Testis (tissue), 3 donors: ENCODE measurements around the gene CD69. TPM values are rescaled to one million over a fixed set of nuclear protein-coding genes. Genes with fewer than 3 reads are reported as not detected.

ENCODE experiments used
- DNase-seq: peaks from one replicate; pipeline ENCODE4 v3.0.0-alpha.2; 2019
- H3K27ac ChIP-seq, 2 donors: fragments of 200-600 bp; sonication (generic); one replicate each; pipeline ENCODE4 v1.5.1; 2019
- H3K27me3 ChIP-seq: fragments of 200-600 bp; sonication (generic); one replicate; pipeline ENCODE4 v1.5.1; 2019
- H3K36me3 ChIP-seq: fragments of 200-600 bp; sonication (generic); one replicate; pipeline ENCODE4 v1.5.1; 2017; ENCODE audit warnings: low read depth; ENCODE audit errors: missing control alignments
- H3K4me1 ChIP-seq: fragments of 200-600 bp; sonication (generic); one replicate; pipeline ENCODE4 v1.5.1; 2019
- H3K4me3 ChIP-seq, 2 donors: fragments of 200-600 bp; sonication (generic); one replicate each; pipeline ENCODE4 v1.5.1; 2017 to 2019
- H3K9me3 ChIP-seq: fragments of 200-600 bp; sonication (generic); one replicate; pipeline ENCODE4 v1.5.1; 2017
- CTCF ChIP-seq, 3 experiments: fragments of 450-650 bp in 2 of 3; fragments of 200-600 bp in 1 of 3; sonication (generic) in 1 of 3; IDR thresholded peaks; one replicate each; pipeline ENCODE4 v1.5.1; 2016 to 2019; ENCODE audit warnings: antibody characterized with exemption in 3 of 3, mild to moderate bottlenecking in 2 of 3, moderate library complexity in 1 of 3
- POLR2A ChIP-seq: fragments of 450-650 bp; IDR thresholded peaks from one replicate; pipeline ENCODE4 v1.6.1; 2017; ENCODE audit warnings: antibody characterized with exemption, mild to moderate bottlenecking, moderate library complexity
- WGBS, 2 donors: methylation state at CpG; one replicate each; pipeline ENCODE4 v1.1.5; 2018; 5-methylcytosine and 5-hydroxymethylcytosine counted together
- intact Hi-C: fragments of 100-400 bp; cut with DNase I; formaldehyde crosslinking; loops from one replicate; pipeline ENCODE4 v1.15.1; 2023; ENCODE audit warnings: low total_unique reads
- polyA plus RNA-seq: library from polyadenylated mRNA; stranded (reverse); fragments of 350-450 nt; fragmentation: Illumina TruSeq; extraction: RNeasy Lipid Tissue Mini Kit (QIAGEN cat#74804); gene quantifications from one replicate; pipeline ENCODE4 v1.2.3, GENCODE V29; 2014; ENCODE audit warnings: low read depth, low replicate concordance; ENCODE audit not compliant: insufficient read depth
- total RNA-seq, 2 donors: library from RNA; depleted of rRNA; stranded (reverse); fragments of >200 nt; gene quantifications; one replicate each; pipeline ENCODE4 v1.2.3, GENCODE V29; 2016

The CD69 gene
- total and polyA plus RNA-seq, 3 donors from 2014 or later: 2.1 to 3.3 (median 3.0) TPM

GRCh38 chr12:9805883-9806282 is 45.2 kb upstream of the CD69 start:
- DNase-seq: no peak
- intact Hi-C loops: no loop called here
- H3K27ac ChIP-seq: no peak overlapping the region
- 94 to 99% methylated on average over 2 of the region's 2 CpGs for WGBS, 2 donors
- no peaks in the 10 kb centered on the region for H3K27me3 ChIP-seq
- TF ChIP-seq CTCF (IDR thresholded peaks at IDR 0.05) (no peak), POLR2A (no peak)
- no peaks in the 10 kb centered on the region for H3K4me1 ChIP-seq
- H3K4me3 ChIP-seq: no peak overlapping the region
- no peaks in the 10 kb centered on the region for H3K36me3 ChIP-seq
- H3K9me3 ChIP-seq: no peaks in the 10 kb centered on the region

- no peak for DNase-seq
Measured at GRCh38 chr12:9799961-9800360, 39.3 kb upstream of the CD69 start.

GRCh38 chr12:9797722-9798619 is 37.3 kb upstream of the CD69 start:
- no peaks in the 10 kb centered on the region for H3K9me3 ChIP-seq
- intact Hi-C loops: no loop called here
- no peak overlapping the region for H3K4me3 ChIP-seq
- no peaks in the 10 kb centered on the region for H3K36me3 ChIP-seq
- no peak for TF ChIP-seq POLR2A
- TF ChIP-seq CTCF (IDR thresholded peaks at IDR 0.05): peak in 2 of 3 experiments; percentile 18 to 32
- WGBS, 2 donors: 69 to 70% methylated on average over 7 of the region's 7 CpGs
- no peaks in the 10 kb centered on the region for H3K4me1 ChIP-seq
- peak; percentile 66 for DNase-seq
- H3K27me3 ChIP-seq: no peaks in the 10 kb centered on the region
- H3K27ac ChIP-seq: no peak overlapping the region

More at GRCh38 chr12:9799961-9800360, 39.3 kb upstream of the CD69 start:
- no peaks in the 10 kb centered on the region for H3K27me3 ChIP-seq
- no peak for TF ChIP-seq POLR2A
- no peak for TF ChIP-seq CTCF (IDR thresholded peaks at IDR 0.05)
- H3K36me3 ChIP-seq: no peaks in the 10 kb centered on the region
- H3K4me3 ChIP-seq: no peak overlapping the region
- no peaks in the 10 kb centered on the region for H3K9me3 ChIP-seq
- H3K4me1 ChIP-seq: no peaks in the 10 kb centered on the region
- 78 to 93% methylated on average over 1 of the region's 1 CpG for WGBS, 2 donors
- no peak overlapping the region for H3K27ac ChIP-seq
- intact Hi-C loops: no loop called here

- Histone ChIP-seq H3K4me1 (no peaks in the 10 kb centered on the region), H3K9me3 (no peaks in the 10 kb centered on the region), H3K36me3 (no peaks in the 10 kb centered on the region), H3K4me3 (no peak overlapping the region), H3K27me3 (no peaks in the 10 kb centered on the region), H3K27ac (no peak overlapping the region)
- intact Hi-C loops: no loop called here
- TF ChIP-seq CTCF (IDR thresholded peaks at IDR 0.05) (no peak), POLR2A (no peak)
- no peak for DNase-seq
- 60 to 66% methylated on average over 7 of the region's 7 CpGs for WGBS, 2 donors
Measured at GRCh38 chr12:9796971-9797370, 36.3 kb upstream of the CD69 start.
